Rectal smooth muscle tissue (tissue), 1 donor: Measurements from ENCODE around the gene FCMR.
"Not testable (repeated sequence)": the region's sequence is repeated elsewhere in the genome, so short reads cannot be mapped to it uniquely, and the experiment has no call there.

Experiments used
- H3K27ac ChIP-seq: one replicate; pipeline ENCODE4 v1.7.0; 2013; ENCODE audit warnings: low read depth, low read length, inconsistent platforms
- H3K27me3 ChIP-seq: one replicate; pipeline ENCODE4 v1.7.0; 2013; ENCODE audit warnings: low read length; ENCODE audit not compliant: control insufficient read depth, insufficient read depth
- H3K36me3 ChIP-seq: one replicate; pipeline ENCODE4 v1.7.0; 2013; ENCODE audit warnings: low read length; ENCODE audit not compliant: control insufficient read depth, insufficient read depth
- H3K4me1 ChIP-seq: one replicate; pipeline ENCODE4 v1.7.0; 2013; ENCODE audit warnings: low read length; ENCODE audit not compliant: control insufficient read depth, insufficient read depth
- H3K4me3 ChIP-seq: one replicate; pipeline ENCODE4 v1.7.0; 2013; ENCODE audit warnings: low read length
- H3K9ac ChIP-seq: one replicate; pipeline ENCODE4 v1.7.0; 2013; ENCODE audit warnings: low read length

FCMR gene

DNA sequence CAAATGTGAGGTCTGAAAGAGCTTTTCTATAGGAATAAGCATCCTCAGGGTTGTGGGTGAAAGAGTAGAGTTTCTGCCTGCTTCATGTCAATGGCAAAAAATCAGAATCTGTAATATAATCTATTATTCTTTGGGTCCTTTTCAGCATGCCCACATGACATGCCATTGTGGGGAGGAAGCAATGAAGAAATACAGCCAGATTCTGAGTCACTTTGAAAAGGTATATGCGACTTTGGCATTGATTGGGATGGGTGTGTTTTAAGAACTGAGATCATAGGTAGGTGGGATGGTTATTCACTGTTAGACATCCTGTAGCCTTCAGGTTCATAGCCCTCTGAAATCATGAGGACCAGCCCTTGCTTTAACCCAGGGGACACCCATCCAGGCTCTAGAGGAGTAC is 54.5 kb downstream of the FCMR start:
- no peak overlapping the region for H3K4me3 ChIP-seq
- no peaks in the 10 kb centered on the region for H3K36me3 ChIP-seq
- H3K4me1 ChIP-seq: no peaks in the 10 kb centered on the region
- H3K27me3 ChIP-seq: no peaks in the 10 kb centered on the region
- no peak overlapping the region for H3K27ac ChIP-seq
- no peak overlapping the region for H3K9ac ChIP-seq

DNA sequence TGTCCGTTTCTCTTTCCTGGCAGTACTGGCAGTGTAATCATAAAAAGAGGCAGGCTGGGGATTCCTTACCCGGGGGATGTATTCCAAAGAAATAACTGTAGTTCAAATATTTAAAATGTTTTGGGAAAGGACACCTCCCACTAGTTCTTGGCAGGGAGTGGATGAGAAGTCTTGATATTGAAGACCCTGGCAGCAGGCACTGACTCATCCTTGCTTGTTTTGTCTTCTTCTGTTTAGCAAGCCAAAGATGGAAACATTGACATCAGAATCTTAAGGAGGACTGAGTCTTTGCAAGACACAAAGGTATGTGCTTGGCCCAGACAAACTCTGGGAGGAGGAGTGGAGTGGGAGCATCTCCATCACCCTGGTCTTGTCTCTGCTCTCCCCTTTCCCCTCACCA is 55.7 kb downstream of the FCMR start:
- Histone ChIP-seq H3K36me3 (no peaks in the 10 kb centered on the region), H3K27ac (no peak overlapping the region), H3K27me3 (no peaks in the 10 kb centered on the region), H3K4me3 (no peak overlapping the region), H3K4me1 (no peaks in the 10 kb centered on the region), H3K9ac (no peak overlapping the region)

DNA sequence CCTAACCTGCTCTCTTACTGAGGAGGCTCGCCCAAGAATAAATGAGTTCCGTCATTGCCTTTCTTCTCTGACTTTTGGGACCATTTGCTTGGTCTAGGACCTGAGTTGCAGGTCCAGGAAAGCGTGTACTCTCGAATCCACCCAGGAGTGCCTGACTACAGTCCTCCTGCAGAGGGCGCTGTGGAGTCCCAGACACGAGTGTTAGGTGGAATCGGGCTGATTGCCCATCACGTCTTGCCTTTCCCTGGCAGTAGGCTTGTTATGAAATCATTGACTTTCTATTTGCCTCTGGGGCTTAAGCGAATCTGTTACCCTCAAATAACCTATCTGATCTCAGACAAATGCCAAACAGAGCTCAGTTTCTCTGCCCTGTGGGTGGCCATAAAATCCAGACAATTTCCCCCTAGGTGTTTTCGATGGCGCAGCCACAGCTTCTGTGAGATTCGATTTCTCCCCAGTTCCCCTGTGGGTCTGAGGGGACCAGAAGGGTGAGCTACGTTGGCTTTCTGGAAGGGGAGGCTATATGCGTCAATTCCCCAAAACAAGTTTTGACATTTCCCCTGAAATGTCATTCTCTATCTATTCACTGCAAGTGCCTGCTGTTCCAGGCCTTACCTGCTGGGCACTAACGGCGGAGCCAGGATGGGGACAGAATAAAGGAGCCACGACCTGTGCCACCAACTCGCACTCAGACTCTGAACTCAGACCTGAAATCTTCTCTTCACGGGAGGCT is 56.6 kb downstream of the FCMR start, which contains the start of gene IL20:
IL20 (plus strand) TSS at position 685 of the 733 bp plus-strand sequence. CDS start 230 bp downstream, outside the sequence.
- no peak within 1 kb of the TSS for H3K4me3 ChIP-seq
- no peaks in the 10 kb centered on the region for H3K36me3 ChIP-seq
- H3K27me3 ChIP-seq: no peaks in the 10 kb centered on the region
- H3K4me1 ChIP-seq: no peaks in the 10 kb centered on the region
- no peak within 1 kb of the TSS for H3K9ac ChIP-seq
- no peak within 1 kb of the TSS for H3K27ac ChIP-seq

DNA sequence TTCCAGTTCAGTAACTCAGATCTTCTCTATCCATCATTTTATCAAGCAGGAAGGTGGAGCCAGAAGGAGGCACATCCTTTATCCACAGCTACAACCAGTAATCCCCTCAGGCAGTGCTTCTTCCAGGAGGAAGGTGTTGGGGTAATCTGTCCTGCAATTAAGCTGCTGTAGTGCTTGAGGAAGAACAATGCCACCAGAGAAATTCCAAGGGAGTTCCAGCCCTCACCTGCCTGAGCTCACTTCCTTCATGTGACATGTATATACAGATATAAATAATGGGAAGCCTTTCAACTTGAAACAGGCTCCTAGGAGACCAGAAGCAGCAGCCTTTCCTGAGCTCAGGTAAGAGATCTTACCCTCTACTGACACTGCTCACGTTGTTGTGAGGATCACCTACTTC is 58.5 kb downstream of the FCMR start:
- no peaks in the 10 kb centered on the region for H3K4me1 ChIP-seq
- no peak overlapping the region for H3K9ac ChIP-seq
- H3K27ac ChIP-seq: no peak overlapping the region
- H3K4me3 ChIP-seq: no peak overlapping the region
- no peaks in the 10 kb centered on the region for H3K36me3 ChIP-seq
- H3K27me3 ChIP-seq: no peaks in the 10 kb centered on the region

DNA sequence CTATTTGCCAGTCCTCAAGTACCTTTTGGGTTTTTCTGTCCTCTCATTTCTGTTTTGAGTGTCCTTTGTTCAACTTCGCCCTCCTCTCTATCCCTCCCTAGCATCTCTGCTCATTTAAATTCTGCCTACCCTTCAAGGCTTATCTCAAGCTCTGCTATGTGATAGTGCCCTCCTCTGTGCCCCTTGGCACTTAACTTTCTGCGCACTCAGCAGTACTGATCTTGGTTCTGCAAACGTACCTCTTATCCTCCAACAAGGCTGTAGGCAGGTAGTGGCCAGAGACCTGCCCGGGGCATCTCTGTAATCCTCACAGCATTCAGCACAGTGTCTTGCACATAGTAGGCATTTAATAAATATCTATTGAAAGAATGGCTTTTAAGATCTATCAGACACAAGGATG is 61.6 kb downstream of the FCMR start:
- Histone ChIP-seq H3K9ac (no peak overlapping the region), H3K36me3 (no peaks in the 10 kb centered on the region), H3K27ac (no peak overlapping the region), H3K4me3 (no peak overlapping the region), H3K27me3 (no peaks in the 10 kb centered on the region), H3K4me1 (no peaks in the 10 kb centered on the region)

DNA sequence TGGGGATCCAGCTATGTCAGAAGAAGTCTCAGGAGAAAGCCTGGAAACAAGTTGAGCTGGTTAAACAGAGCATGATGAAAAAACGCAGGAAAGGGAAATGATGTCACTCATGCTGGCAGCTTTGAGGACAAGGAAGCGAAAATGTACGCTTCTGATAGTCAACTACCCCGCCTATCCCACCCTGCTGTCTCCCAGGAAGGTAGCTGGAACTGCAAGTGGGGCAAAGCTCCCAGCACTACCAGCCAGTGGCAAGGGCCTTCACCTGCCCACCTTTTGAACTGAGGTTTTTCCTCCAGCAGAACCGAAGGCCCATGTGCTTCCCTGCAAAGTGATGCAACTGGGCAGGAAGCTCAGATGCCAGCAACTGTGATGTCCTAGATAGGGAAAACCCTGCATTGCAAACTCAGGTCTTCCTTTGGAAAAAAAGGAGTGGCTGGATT is 62.6 kb downstream of the FCMR start:
- H3K36me3 ChIP-seq: no peaks in the 10 kb centered on the region
- no peak overlapping the region for H3K27ac ChIP-seq
- H3K4me3 ChIP-seq: no peak overlapping the region

DNA sequence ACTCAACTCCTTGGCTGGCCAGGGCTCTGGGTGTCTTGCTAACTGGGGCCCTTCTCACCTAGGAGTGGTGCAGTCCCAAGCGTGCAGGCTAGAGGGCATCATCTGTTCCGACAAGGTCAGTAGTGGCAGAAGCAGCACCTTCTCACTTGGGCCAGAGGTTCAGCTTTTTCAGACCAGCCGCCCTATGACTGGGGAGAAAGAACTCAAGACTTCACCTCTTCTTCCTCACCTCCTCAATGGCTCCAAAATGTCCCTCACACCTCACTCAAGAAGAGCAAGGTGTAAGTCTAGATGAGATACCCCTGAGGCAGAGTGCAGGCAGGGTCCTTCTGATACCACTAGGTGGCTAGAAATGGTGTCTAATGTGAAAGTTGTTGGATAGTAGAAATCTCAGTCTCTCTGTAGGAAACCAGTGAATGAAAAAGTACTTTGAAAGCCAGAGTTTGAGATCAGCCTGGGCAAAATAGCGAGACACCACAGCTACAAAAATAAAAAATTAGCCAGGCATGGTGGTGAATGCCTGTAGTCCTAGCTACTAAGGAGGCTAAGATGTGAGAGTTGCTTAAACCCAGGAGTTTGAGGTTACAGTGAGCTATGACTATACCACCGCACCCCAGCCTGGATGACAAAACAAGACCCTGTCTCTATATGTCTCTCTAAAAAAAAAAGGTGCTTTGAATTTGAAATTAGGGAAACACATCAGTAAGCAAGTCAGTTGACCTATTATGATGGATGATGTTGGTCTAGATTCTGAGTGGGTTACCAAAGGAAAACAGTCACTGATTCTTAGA is 64.9 kb downstream of the FCMR start:
- H3K4me3 ChIP-seq: no peak overlapping the region
- no peaks in the 10 kb centered on the region for H3K36me3 ChIP-seq
- no peaks in the 10 kb centered on the region for H3K4me1 ChIP-seq
- no peaks in the 10 kb centered on the region for H3K27me3 ChIP-seq
- no peak overlapping the region for H3K27ac ChIP-seq
- no peak overlapping the region for H3K9ac ChIP-seq

More for the DNA sequence above, 62.6 kb downstream of the FCMR start:
- Histone ChIP-seq H3K4me1 (no peaks in the 10 kb centered on the region), H3K27me3 (no peaks in the 10 kb centered on the region), H3K9ac (no peak overlapping the region)

DNA sequence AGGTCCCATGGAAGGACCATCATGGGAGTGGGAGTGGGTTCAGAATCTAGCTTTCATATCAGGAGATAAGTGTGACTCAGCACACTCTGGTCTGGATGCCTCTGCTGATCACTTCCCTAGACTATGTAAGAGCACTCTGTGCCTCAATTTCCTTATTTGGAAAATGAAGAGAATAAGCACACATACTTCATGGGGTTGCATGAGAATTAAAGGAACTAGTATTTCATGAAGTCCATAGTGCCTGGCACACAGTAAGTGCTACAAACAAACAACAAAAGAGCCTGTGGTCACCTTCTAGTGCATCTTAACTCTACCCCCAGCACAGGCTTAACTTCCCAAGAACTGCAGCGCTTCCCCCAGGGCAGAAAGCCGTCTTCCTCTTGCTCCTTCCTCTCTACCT is 65.9 kb downstream of the FCMR start:
- Histone ChIP-seq H3K9ac (no peak overlapping the region), H3K27ac (no peak overlapping the region), H3K36me3 (no peaks in the 10 kb centered on the region), H3K27me3 (no peaks in the 10 kb centered on the region), H3K4me3 (no peak overlapping the region), H3K4me1 (no peaks in the 10 kb centered on the region)

DNA sequence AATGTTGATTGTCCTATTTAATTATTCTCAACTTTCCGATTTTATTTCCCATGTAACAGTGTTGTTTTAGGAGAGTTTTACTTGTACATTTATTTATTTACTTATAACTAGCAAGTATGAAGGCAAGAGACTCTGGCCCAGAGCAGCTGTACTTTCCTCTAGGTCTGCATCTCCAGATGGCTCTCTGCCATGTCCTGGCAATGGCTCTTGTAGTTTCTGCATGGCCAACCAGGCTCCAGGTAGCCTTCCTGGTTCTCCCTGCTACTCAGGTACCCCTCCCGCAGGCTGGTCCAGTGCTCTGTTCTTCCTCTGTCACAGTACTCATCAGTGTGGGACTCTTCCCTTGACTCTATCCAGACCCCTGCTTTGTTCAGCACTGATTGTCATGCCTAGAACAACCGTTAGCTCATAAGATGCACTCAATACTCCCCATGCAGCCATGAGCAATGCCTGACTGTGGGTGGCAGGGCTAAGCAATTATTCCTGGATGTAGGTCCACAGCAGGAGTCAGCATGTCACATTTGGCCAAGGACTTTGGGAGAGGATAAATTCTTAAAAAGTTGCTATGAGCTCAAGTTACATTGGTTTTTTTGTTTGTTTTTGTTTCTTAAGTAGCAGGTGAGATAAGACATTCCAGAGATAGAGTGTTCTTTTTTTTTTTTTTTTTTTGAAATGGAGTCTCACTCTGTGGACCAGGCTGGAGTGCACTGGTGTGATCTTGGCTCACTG is 67.2 kb downstream of the FCMR start:
- Histone ChIP-seq H3K9ac (no peak overlapping the region), H3K27me3 (no peaks in the 10 kb centered on the region), H3K27ac (no peak overlapping the region), H3K36me3 (no peaks in the 10 kb centered on the region), H3K4me1 (no peaks in the 10 kb centered on the region), H3K4me3 (no peak overlapping the region)

DNA sequence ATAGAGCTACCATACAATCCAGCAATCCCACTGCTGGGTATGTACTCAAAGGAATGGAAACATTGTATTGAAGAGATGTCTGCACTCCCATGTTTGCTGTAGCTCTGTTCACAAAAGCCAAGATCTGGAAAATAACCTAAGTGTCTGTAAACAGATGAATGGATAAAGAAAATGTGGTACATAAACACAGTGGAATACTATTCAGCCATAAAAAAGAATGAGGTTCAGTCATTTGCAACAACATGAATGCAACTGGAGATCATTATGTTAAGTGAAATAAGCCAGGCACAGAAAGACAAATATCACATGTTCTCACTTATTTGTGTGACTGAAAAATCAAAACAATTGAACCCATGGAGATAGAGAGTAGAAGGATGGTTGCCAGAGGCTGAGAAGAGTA is 68.0 kb downstream of the FCMR start:
- not testable (repeated sequence) for H3K4me1 ChIP-seq, H3K27ac ChIP-seq, H3K9ac ChIP-seq, H3K27me3 ChIP-seq, H3K4me3 ChIP-seq, H3K36me3 ChIP-seq
